ENCODE results near the gene TNP2.

TNP2 gene

GRCh38 chr16:11276896-11277593 is 7.9 kb upstream of the TNP2 start:
- no peak for DNase-seq

- no peak for DNase-seq
These were observed 7.2 kb upstream of the TNP2 start, which contains the start of gene PRM2 for GRCh38 chr16:11276143-11276895. Gene PRM2, minus strand, starts transcription at chr16:11276480. Its CDS starts 110 bp downstream, at chr16:11276370.

- no peak for DNase-seq
These were observed 5.8 kb upstream of the TNP2 start for GRCh38 chr16:11274964-11275363.

- DNase-seq = peak; percentile 76
These were observed 4.7 kb upstream of the TNP2 start for GRCh38 chr16:11273721-11274324.

GRCh38 chr16:11272921-11273720 is 4.0 kb upstream of the TNP2 start, which contains the start of gene PRM3:
Gene PRM3, minus strand, starts transcription at chr16:11273629. Its CDS starts 34 bp downstream, at chr16:11273595.
- DNase-seq = no peak

GRCh38 chr16:11272484-11272883 is 3.4 kb upstream of the TNP2 start:
- DNase-seq = no peak

GRCh38 chr16:11271610-11272009 is 2.5 kb upstream of the TNP2 start:
- no peak for DNase-seq

- no peak for DNase-seq
These were observed 1.6 kb upstream of the TNP2 start for GRCh38 chr16:11270602-11271162.

GRCh38 chr16:11265124-11265523 is 4.0 kb downstream of the TNP2 start:
- DNase-seq = no peak

GRCh38 chr16:11264155-11264832 is 4.8 kb downstream of the TNP2 start:
- DNase-seq = no peak

- no peak for DNase-seq
These were observed 5.4 kb downstream of the TNP2 start for GRCh38 chr16:11263737-11264136.

GRCh38 chr16:11262915-11263314 is 6.2 kb downstream of the TNP2 start:
- DNase-seq = no peak

- peak; percentile 85 for DNase-seq
These were observed 8.5 kb downstream of the TNP2 start for GRCh38 chr16:11260596-11260966.

- DNase-seq = no peak
These were observed 9.2 kb downstream of the TNP2 start for GRCh38 chr16:11259655-11260595.

- DNase-seq = no peak
These were observed 10.3 kb downstream of the TNP2 start for GRCh38 chr16:11258553-11259492.

- DNase-seq = peak; percentile 89
These were observed 11.8 kb downstream of the TNP2 start for GRCh38 chr16:11257131-11257938.

GRCh38 chr16:11256661-11257130 is 12.4 kb downstream of the TNP2 start:
- peak; percentile 87 for DNase-seq
